ENCODE measurements around the gene RRP8.

Gene RRP8

DNA sequence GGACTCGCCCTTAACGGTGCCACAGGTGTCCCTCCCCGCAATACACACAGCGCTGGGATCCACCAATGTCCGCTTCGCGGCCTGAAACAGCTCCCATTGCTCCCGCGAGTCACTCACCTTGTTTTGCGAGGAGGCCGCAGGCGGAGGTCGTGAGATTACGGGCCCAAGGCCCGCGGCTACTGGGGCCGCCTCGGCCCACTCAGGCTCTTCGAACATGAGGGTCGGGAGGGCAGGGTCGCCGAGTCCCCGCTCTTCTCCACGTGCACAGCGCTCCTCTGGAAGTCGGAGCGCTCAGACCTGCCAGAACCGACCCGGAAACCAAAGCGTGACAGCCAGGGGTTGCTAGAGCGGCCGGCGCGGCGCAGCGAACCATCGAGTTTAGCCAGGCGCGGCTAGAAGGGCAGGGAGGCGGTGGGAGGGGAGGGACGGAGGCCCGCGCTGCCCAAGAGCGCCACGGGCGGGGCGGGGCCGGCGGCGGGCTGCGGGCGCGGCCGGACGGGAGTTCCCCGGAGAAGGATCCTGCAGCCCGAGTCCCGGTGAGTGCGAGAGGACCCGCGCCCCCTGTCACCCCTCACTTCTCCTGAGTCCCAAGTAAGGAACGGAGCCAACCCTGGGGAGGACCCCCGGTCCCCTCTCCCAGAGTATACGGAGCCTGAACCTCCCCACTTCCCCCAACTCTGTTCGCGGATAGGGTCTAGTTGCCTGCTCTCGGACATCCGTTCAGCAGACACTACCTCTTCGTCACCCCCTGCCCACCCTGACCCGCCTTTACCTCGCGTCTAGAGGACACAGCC is at the start of gene RRP8, which contains the start of gene ILK:
RRP8 (minus strand) TSS at position 330 of the 794 bp plus-strand sequence; CDS start at position 216, 114 bp downstream.
ILK (plus strand) TSS at position 488 of the 794 bp plus-strand sequence. CDS start 498 bp downstream, outside the sequence.
- peaks cover 4% of the 10 kb centered on the region for H3K4me1 ChIP-seq (ENCODE audit: insufficient read depth, insufficient read length)

DNA sequence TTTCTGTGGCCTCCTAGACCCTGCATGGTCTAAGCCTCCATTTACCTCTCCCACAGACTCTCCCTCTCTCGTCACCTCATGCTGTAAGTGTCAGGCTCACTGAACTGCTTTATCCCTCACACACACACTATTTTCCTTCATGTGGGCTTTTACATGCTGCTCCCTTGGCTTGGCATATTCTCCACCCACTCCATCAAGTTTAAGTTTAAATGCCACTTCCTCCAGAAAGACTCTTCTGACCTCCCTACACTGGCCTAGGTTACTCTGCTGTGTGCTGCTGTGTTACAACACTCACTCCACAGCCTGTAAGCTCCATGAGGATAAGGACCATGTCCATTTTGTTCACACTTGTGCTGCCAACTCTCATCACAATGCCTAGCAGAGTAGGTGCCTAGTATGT is 49.7 kb upstream of the RRP8 start:
- H3K9me3 ChIP-seq (ENCODE audit: insufficient read depth, low read length): no peaks in the 10 kb centered on the region
- no peak for DNase-seq (ENCODE audit: low read depth, low spot score)
- H3K27me3 ChIP-seq (ENCODE audit: insufficient read depth, insufficient read length): peaks cover 40% of the 10 kb centered on the region
- TF ChIP-seq ZNF274 (IDR thresholded peaks at IDR 0.05; ENCODE audit: low read depth, low read length) (no peak), SUZ12 (IDR thresholded peaks at IDR 0.05; ENCODE audit: extremely low read depth, insufficient read depth, insufficient read length) (no peak), YY1 (IDR thresholded peaks at IDR 0.05; ENCODE audit: insufficient read depth, insufficient read length) (no peak)
- peaks cover 5% of the 10 kb centered on the region for H3K4me1 ChIP-seq (ENCODE audit: insufficient read depth, insufficient read length)
- H3K9ac ChIP-seq (ENCODE audit: insufficient read length, low read depth): no peak overlapping the region
- no peak overlapping the region for H3K4me3 ChIP-seq (ENCODE audit: insufficient read length, low read depth)
- H3K36me3 ChIP-seq (ENCODE audit: insufficient read depth, insufficient read length, low read length): no peaks in the 10 kb centered on the region

More for the DNA sequence above, at the start of gene RRP8, which contains the start of gene ILK:
- Histone ChIP-seq H3K36me3 (ENCODE audit: insufficient read depth, insufficient read length, low read length) (peaks cover 69% of the 10 kb centered on the region), H3K9me3 (ENCODE audit: insufficient read depth, low read length) (no peaks in the 10 kb centered on the region), H3K9ac (ENCODE audit: insufficient read length, low read depth) (peak within 1 kb of the TSS; percentile 91), H3K27me3 (ENCODE audit: insufficient read depth, insufficient read length) (no peaks in the 10 kb centered on the region), H3K4me3 (ENCODE audit: insufficient read length, low read depth) (peak within 1 kb of the TSS; percentile 84)
- DNase-seq (ENCODE audit: low read depth, low spot score): peak; percentile 82
- peak; percentile 11 for TF ChIP-seq YY1 (IDR thresholded peaks at IDR 0.05; ENCODE audit: insufficient read depth, insufficient read length)
- no peak for TF ChIP-seq SUZ12 (IDR thresholded peaks at IDR 0.05; ENCODE audit: extremely low read depth, insufficient read depth, insufficient read length)
- TF ChIP-seq ZNF274 (IDR thresholded peaks at IDR 0.05; ENCODE audit: low read depth, low read length): no peak

DNA sequence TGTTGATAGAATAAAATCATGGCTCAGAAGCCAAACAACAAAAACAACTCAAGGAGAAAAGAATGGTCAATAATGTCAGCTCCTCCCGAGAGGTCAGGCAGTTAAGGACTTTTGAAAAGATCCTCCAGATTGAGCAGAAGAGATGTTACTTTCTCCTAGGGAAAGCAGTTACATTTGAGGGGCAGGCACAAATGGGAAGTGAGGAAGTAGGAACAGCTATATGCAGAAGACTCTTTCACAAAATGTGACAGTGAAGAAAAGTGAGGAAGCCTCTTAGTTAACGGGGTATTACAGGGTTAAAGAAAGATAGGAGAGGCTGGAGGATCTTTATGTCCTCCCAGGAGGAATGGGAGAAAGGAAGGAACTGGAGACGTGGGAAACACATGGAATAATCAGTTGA is 48.8 kb upstream of the RRP8 start:
- Histone ChIP-seq H3K9ac (ENCODE audit: insufficient read length, low read depth) (no peak overlapping the region), H3K9me3 (ENCODE audit: insufficient read depth, low read length) (no peaks in the 10 kb centered on the region), H3K4me3 (ENCODE audit: insufficient read length, low read depth) (no peak overlapping the region), H3K4me1 (ENCODE audit: insufficient read depth, insufficient read length) (peaks cover 5% of the 10 kb centered on the region), H3K27me3 (ENCODE audit: insufficient read depth, insufficient read length) (peaks cover 32% of the 10 kb centered on the region), H3K36me3 (ENCODE audit: insufficient read depth, insufficient read length, low read length) (no peaks in the 10 kb centered on the region)
- no peak for TF ChIP-seq ZNF274 (IDR thresholded peaks at IDR 0.05; ENCODE audit: low read depth, low read length)
- DNase-seq (ENCODE audit: low read depth, low spot score): no peak

DNA sequence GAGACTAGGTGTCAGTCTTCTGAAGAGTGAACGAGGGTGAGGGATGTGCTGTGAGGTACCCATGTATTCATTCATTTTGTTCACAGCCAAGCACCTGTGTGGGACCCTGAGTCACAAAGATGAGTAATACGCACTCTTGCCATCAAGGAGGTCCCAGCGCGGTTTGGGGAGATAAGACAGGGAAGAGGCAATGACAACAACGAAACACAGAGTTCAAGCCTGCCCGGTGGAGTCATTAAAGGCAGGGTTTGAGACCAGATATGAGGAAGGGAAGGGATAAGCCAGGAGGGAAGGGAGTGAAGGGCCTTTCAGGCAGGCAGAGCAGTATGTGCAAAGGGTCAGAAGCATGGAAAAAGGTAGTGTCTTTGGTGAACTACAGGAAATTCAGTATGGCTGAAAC is 47.6 kb upstream of the RRP8 start:
- no peaks in the 10 kb centered on the region for H3K36me3 ChIP-seq (ENCODE audit: insufficient read depth, insufficient read length, low read length)
- H3K9me3 ChIP-seq (ENCODE audit: insufficient read depth, low read length): no peaks in the 10 kb centered on the region
- no peak for TF ChIP-seq YY1 (IDR thresholded peaks at IDR 0.05; ENCODE audit: insufficient read depth, insufficient read length)
- no peak for TF ChIP-seq SUZ12 (IDR thresholded peaks at IDR 0.05; ENCODE audit: extremely low read depth, insufficient read depth, insufficient read length)
- no peak for TF ChIP-seq ZNF274 (IDR thresholded peaks at IDR 0.05; ENCODE audit: low read depth, low read length)
- H3K4me1 ChIP-seq (ENCODE audit: insufficient read depth, insufficient read length): peaks cover 5% of the 10 kb centered on the region
- DNase-seq (ENCODE audit: low read depth, low spot score): no peak
- peaks cover 20% of the 10 kb centered on the region for H3K27me3 ChIP-seq (ENCODE audit: insufficient read depth, insufficient read length)
- no peak overlapping the region for H3K9ac ChIP-seq (ENCODE audit: insufficient read length, low read depth)
- no peak overlapping the region for H3K4me3 ChIP-seq (ENCODE audit: insufficient read length, low read depth)

DNA sequence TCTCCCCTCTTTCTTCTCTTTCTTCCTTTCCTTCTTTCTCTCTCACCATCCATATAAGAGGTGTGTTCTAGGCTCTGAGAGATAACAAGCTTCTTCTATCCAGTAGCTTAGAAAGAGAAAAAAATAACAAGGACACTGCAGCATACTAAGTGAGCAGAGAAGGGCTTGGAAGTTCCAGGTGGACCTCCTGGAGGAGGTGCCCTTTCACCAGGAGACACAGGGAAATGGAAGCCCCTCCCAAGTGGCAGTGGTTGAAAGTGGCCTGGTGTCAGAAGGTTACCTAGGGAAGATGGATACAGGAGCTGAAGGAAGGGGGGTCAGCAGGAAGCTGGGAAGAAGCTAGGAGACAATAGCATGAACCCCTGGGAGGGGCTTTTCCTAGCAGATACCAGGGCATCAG is 46.7 kb upstream of the RRP8 start:
- peaks cover 18% of the 10 kb centered on the region for H3K27me3 ChIP-seq (ENCODE audit: insufficient read depth, insufficient read length)
- H3K36me3 ChIP-seq (ENCODE audit: insufficient read depth, insufficient read length, low read length): peaks cover 3% of the 10 kb centered on the region
- DNase-seq (ENCODE audit: low read depth, low spot score): no peak
- H3K4me3 ChIP-seq (ENCODE audit: insufficient read length, low read depth): no peak overlapping the region
- peaks cover 5% of the 10 kb centered on the region for H3K4me1 ChIP-seq (ENCODE audit: insufficient read depth, insufficient read length)
- H3K9ac ChIP-seq (ENCODE audit: insufficient read length, low read depth): no peak overlapping the region
- no peaks in the 10 kb centered on the region for H3K9me3 ChIP-seq (ENCODE audit: insufficient read depth, low read length)
- TF ChIP-seq SUZ12 (IDR thresholded peaks at IDR 0.05; ENCODE audit: extremely low read depth, insufficient read depth, insufficient read length) (no peak), ZNF274 (IDR thresholded peaks at IDR 0.05; ENCODE audit: low read depth, low read length) (no peak), YY1 (IDR thresholded peaks at IDR 0.05; ENCODE audit: insufficient read depth, insufficient read length) (no peak)

DNA sequence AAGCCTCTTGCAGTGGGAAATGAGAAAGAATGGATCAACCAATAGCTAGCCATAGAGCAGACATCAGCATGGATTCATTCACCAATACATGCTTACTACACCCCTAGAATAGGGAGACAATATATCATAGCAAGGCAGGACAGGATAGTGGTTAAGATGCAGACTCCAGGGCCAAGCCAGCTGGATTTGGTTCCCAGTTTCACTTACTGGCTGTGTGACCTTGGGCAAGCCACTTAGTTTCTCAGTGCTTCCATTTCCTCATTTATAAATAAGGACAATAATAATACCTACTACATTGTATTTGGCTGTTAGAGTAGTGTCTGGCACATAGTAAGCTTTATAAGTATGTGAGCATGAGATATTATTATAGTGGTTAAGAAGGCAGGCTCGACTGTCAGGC is 45.1 kb upstream of the RRP8 start:
- no peak for TF ChIP-seq YY1 (IDR thresholded peaks at IDR 0.05; ENCODE audit: insufficient read depth, insufficient read length)
- no peak for TF ChIP-seq ZNF274 (IDR thresholded peaks at IDR 0.05; ENCODE audit: low read depth, low read length)
- no peak for TF ChIP-seq SUZ12 (IDR thresholded peaks at IDR 0.05; ENCODE audit: extremely low read depth, insufficient read depth, insufficient read length)
- Histone ChIP-seq H3K9ac (ENCODE audit: insufficient read length, low read depth) (no peak overlapping the region), H3K4me1 (ENCODE audit: insufficient read depth, insufficient read length) (no peaks in the 10 kb centered on the region), H3K36me3 (ENCODE audit: insufficient read depth, insufficient read length, low read length) (peaks cover 3% of the 10 kb centered on the region), H3K4me3 (ENCODE audit: insufficient read length, low read depth) (no peak overlapping the region), H3K9me3 (ENCODE audit: insufficient read depth, low read length) (no peaks in the 10 kb centered on the region), H3K27me3 (ENCODE audit: insufficient read depth, insufficient read length) (peaks cover 2% of the 10 kb centered on the region)
- no peak for DNase-seq (ENCODE audit: low read depth, low spot score)

DNA sequence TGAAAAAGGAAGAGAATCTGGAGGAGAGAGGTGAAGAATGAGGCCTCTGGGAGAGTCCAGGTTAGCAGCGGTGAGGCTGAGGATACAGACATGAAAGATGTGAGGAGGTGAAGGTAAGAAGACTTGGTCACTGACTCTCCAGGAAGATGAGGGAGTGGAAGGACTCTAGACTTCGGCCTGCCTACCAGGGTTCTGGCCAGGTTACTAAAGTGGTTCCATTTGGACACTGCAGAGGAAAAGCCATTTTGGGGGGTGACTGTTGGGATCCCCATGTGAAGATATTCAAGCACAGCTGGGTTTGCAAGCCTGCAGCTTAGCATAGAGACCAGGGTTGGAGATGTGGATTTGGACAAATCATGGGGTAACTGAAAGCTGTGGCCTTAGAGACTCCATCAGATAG is 44.4 kb upstream of the RRP8 start:
- H3K36me3 ChIP-seq (ENCODE audit: insufficient read depth, insufficient read length, low read length): peaks cover 3% of the 10 kb centered on the region
- no peak for TF ChIP-seq YY1 (IDR thresholded peaks at IDR 0.05; ENCODE audit: insufficient read depth, insufficient read length)
- no peak for DNase-seq (ENCODE audit: low read depth, low spot score)
- no peaks in the 10 kb centered on the region for H3K4me1 ChIP-seq (ENCODE audit: insufficient read depth, insufficient read length)
- peaks cover 2% of the 10 kb centered on the region for H3K27me3 ChIP-seq (ENCODE audit: insufficient read depth, insufficient read length)
- H3K9ac ChIP-seq (ENCODE audit: insufficient read length, low read depth): no peak overlapping the region
- H3K4me3 ChIP-seq (ENCODE audit: insufficient read length, low read depth): no peak overlapping the region
- no peaks in the 10 kb centered on the region for H3K9me3 ChIP-seq (ENCODE audit: insufficient read depth, low read length)

Measured in NT2/D1 (cell line).